ENCODE results near the gene KRTAP21-1. TPM values are rescaled to one million over a fixed set of nuclear protein-coding genes. Genes with fewer than 3 reads are reported as not detected.
"Not testable (repeated sequence)": the region's sequence is repeated elsewhere in the genome, so short reads cannot be mapped to it uniquely, and the experiment has no call there.

KRTAP21-1 gene
- total RNA-seq, result not detected

GRCh38 chr21:30755328-30755727 lies at the start of gene KRTAP21-1:
Gene KRTAP21-1, minus strand, starts transcription at chr21:30755428. Its CDS starts 50 bp downstream, at chr21:30755378.
- ATAC-seq, result not testable (repeated sequence)

GRCh38 chr21:30800605-30801004 lies 45.4 kb upstream of the KRTAP21-1 start:
- ATAC-seq, result no peak

GRCh38 chr21:30793581-30794314 lies 38.5 kb upstream of the KRTAP21-1 start:
- no peak for ATAC-seq

GRCh38 chr21:30779249-30779648 lies 24.0 kb upstream of the KRTAP21-1 start:
- no peak for ATAC-seq

- ATAC-seq, result no peak
Observed at GRCh38 chr21:30769724-30770431, 14.7 kb upstream of the KRTAP21-1 start.

GRCh38 chr21:30760776-30761175 lies 5.5 kb upstream of the KRTAP21-1 start:
- no peak for ATAC-seq

- no peak for ATAC-seq
Observed at GRCh38 chr21:30758306-30758705, 3.1 kb upstream of the KRTAP21-1 start.

- no peak for ATAC-seq
Observed at GRCh38 chr21:30747159-30747558, 8.1 kb downstream of the KRTAP21-1 start, which contains the start of gene KRTAP21-2. Gene KRTAP21-2, minus strand, starts transcription at chr21:30747259. Its CDS starts 57 bp downstream, at chr21:30747202.

GRCh38 chr21:30740462-30740861 lies 14.8 kb downstream of the KRTAP21-1 start:
- ATAC-seq, result no peak

GRCh38 chr21:30733026-30733425 lies 22.2 kb downstream of the KRTAP21-1 start:
- ATAC-seq, result no peak

GRCh38 chr21:30726726-30727125 lies 28.5 kb downstream of the KRTAP21-1 start:
- ATAC-seq, result no peak

GRCh38 chr21:30719401-30719800 lies 35.8 kb downstream of the KRTAP21-1 start:
- ATAC-seq, result no peak

GRCh38 chr21:30718239-30718909 lies 36.9 kb downstream of the KRTAP21-1 start, which contains the start of gene KRTAP21-3:
Gene KRTAP21-3, minus strand, starts transcription at chr21:30718777. Its CDS starts 18 bp downstream, at chr21:30718759.
- no peak for ATAC-seq

- ATAC-seq, result no peak
Observed at GRCh38 chr21:30717105-30717504, 38.1 kb downstream of the KRTAP21-1 start.

- no peak for ATAC-seq
Observed at GRCh38 chr21:30714946-30715345, 40.3 kb downstream of the KRTAP21-1 start.

GRCh38 chr21:30714456-30714855 lies 40.8 kb downstream of the KRTAP21-1 start:
- no peak for ATAC-seq

- ATAC-seq, result no peak
Observed at GRCh38 chr21:30713766-30714165, 41.5 kb downstream of the KRTAP21-1 start.

GRCh38 chr21:30710499-30710898 lies 44.7 kb downstream of the KRTAP21-1 start:
- ATAC-seq, result no peak

- no peak for ATAC-seq
Observed at GRCh38 chr21:30707409-30707808, 47.8 kb downstream of the KRTAP21-1 start.
